Measurements from ENCODE around the gene OR2A2.

The OR2A2 gene

DNA sequence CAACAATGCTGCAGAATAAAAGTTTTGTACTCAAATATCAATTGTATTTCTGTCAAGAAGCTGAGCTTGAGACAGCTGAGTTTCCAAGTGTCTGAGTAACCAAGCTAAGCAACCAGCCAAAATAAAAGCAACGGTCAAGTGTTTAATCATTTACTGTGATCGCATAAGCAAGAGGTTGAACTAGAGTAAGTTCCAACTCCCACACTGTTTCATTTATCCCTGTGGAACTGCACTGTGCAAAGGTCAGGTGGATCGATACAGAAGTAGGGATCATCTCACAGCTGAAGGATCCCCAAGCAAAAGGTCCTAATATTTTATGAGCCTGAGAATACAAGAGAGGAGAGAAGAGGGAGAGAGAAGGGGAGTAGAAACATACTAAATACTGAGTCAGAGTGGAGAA, 35.0 kb downstream of the OR2A2 start:
- no peak for DNase-seq

DNA sequence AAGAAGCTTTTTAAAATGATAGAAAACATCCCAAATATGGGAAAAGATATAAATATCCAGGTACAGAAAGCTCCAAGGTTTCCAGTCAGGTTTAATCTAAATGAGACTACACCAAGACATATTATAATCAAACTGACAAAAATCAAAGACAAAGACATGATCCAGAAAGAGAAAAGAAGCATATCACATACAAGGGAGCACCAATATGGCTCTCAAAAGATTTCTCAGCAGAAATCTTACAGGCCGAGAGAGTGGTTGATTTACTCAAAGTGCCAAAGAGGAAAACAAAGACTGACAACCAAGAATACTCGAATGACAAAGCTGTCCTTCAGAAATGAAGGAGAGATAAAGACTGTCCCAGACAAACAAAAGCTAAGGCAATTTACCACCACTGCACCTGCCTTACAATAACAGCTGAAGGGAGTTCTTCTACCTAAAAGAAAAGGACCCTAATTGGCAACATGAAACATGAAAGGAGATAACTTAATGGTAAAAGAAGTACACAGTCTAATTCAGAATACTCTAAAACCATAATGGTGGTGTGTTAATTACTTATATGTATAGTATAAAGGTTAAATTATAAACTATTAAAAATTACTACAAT, 38.9 kb downstream of the OR2A2 start:
- no peak for DNase-seq

DNA sequence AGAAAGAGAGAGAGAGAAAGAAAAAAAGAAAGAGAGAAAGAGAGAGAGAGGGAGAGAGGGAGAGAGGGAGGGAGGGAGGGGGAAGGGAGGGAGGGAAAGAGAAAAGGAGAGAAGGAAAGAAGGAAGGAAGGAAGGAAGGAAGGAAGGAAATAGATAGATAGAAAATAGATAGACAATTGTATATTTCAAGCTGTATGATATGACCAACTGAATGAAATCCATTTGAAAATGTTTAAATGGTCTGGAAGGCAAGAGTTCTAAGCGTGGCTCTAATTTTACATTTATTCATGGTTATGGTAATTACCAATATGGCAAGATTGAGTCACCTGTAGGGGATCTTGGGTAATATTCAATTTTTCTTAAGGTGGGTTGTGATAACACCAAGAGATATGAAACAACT, 49.5 kb downstream of the OR2A2 start:
- no peak for DNase-seq

All from NCI-H446 treated with DMSO at 0.1 percent for 48 hours (cell line).